Activated B cell treated with CpG ODN at 0.5 μM for 24 hours (primary cell): ENCODE data around the gene GJA10. TPM values are rescaled to one million over a fixed set of nuclear protein-coding genes. Genes with fewer than 3 reads are reported as not detected.

ENCODE experiments used
- ATAC-seq: fragments of 200-7000 bp; cut with Tn5 transposase; one replicate; pipeline ENCODE4 v1.10.0; 2021; ENCODE audit warnings: low read depth, mild to moderate bottlenecking, moderate library complexity
- CTCF ChIA-PET: fragments of 350-600 bp; sonication (Branson Sonifier 250); formaldehyde crosslinking; loops from one replicate; lab custom pipeline; 2021; ENCODE audit warnings: antibody characterized with exemption; lab: Charles Lee
- POLR2A ChIA-PET: fragments of 350-600 bp; sonication (Branson Sonifier 250); formaldehyde crosslinking; loops from one replicate; lab custom pipeline; 2021; ENCODE audit warnings: antibody characterized with exemption; lab: Charles Lee
- DNase-seq: peaks from one replicate; pipeline ENCODE4 v3.0.0; 2022
- H3K27ac Mint-ChIP-seq: one replicate; pipeline ENCODE4 v1.8.0; 2020; ENCODE audit warnings: mixed read lengths
- H3K27me3 Mint-ChIP-seq: one replicate; pipeline ENCODE4 v1.8.0; 2021; ENCODE audit warnings: mixed read lengths
- H3K36me3 Mint-ChIP-seq: one replicate; pipeline ENCODE4 v1.8.0; 2021; ENCODE audit warnings: low read depth, mixed read lengths
- H3K4me1 Mint-ChIP-seq: one replicate; pipeline ENCODE4 v1.8.0; 2021; ENCODE audit warnings: mixed read lengths
- H3K4me3 Mint-ChIP-seq: one replicate; pipeline ENCODE4 v1.8.0; 2020; ENCODE audit warnings: mild to moderate bottlenecking, mixed read lengths
- H3K9me3 Mint-ChIP-seq: one replicate; pipeline ENCODE4 v1.8.0; 2020; ENCODE audit warnings: mixed read lengths
- intact Hi-C: fragments of 100-400 bp; cut with micrococcal nuclease; formaldehyde crosslinking; loops from one replicate; pipeline ENCODE4 v1.15.1; 2024
- total RNA-seq: library from RNA; stranded (reverse); gene quantifications from 2 replicates; pipeline ENCODE4 v1.2.3, GENCODE V29; 2022
- TF ChIP-seq, protein P1 (sequence below): fragments of 200-600 bp; IDR thresholded peaks from one replicate; pipeline ENCODE4 v1.8.0; 2022; ENCODE audit warnings: antibody characterized with exemption, mild to moderate bottlenecking

GJA10 gene
- total RNA-seq, 1 donor from 2014 or later: not detected

DNA sequence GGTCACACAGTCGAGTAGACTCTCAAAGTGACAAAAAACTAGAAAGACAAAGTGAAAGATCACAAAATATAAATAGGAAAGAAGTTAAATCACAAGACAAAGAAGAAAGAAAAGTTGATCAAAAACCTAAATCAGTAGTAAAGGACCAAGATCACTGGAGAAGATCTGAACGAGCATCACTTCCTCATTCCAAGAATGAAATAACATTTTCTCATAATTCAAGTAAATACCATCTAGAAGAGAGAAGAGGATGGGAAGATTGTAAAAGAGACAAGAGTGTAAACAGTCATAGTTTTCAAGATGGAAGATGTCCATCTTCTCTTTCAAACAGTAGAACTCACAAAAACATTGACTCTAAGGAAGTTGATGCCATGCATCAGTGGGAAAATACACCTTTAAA is 31.6 kb upstream of the GJA10 start:
- peak overlapping the region; percentile 40 for H3K4me3 Mint-ChIP-seq
- H3K36me3 Mint-ChIP-seq: peaks cover 66% of the 10 kb centered on the region
- ChIA-PET CTCF (no interaction called here), POLR2A (interaction anchor here (1.4 kb wide), 1 partner anchor 43 kb away, joined by 6 read pairs; the partner anchor contains the start of gene MDN1)
- peak overlapping the region; percentile 61 for H3K27ac Mint-ChIP-seq
- no peaks in the 10 kb centered on the region for H3K9me3 Mint-ChIP-seq
- TF ChIP-seq, protein P1, sequence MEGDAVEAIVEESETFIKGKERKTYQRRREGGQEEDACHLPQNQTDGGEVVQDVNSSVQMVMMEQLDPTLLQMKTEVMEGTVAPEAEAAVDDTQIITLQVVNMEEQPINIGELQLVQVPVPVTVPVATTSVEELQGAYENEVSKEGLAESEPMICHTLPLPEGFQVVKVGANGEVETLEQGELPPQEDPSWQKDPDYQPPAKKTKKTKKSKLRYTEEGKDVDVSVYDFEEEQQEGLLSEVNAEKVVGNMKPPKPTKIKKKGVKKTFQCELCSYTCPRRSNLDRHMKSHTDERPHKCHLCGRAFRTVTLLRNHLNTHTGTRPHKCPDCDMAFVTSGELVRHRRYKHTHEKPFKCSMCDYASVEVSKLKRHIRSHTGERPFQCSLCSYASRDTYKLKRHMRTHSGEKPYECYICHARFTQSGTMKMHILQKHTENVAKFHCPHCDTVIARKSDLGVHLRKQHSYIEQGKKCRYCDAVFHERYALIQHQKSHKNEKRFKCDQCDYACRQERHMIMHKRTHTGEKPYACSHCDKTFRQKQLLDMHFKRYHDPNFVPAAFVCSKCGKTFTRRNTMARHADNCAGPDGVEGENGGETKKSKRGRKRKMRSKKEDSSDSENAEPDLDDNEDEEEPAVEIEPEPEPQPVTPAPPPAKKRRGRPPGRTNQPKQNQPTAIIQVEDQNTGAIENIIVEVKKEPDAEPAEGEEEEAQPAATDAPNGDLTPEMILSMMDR: no peak
- peaks cover 18% of the 10 kb centered on the region for H3K4me1 Mint-ChIP-seq
- DNase-seq (no peak), ATAC-seq (no peak)
- H3K27me3 Mint-ChIP-seq: no peaks in the 10 kb centered on the region
- intact Hi-C loops: no loop called here

DNA sequence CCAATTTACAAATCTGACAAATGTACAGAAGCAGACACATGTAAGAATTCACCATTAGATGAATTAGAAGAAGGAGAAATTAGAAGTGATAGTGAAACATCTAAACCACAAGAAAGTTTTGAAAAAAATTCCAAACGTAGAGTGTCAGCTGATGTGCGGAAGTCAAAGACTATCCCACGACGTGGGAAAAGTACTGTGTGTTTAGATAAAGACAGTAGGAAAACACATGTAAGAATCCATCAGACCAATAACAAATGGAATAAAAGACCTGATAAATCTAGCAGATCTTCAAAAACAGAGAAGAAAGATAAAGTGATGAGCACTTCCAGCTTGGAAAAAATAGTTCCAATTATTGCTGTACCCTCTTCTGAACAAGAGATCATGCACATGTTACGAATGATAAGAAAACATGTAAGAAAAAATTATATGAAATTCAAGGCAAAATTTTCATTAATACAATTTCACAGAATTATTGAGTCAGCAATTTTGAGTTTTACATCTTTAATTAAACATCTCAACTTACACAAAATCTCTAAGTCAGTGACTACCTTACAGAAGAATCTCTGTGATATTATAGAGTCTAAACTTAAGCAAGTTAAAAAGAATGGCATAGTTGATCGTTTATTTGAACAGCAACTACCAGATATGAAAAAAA is 28.1 kb upstream of the GJA10 start:
- ChIA-PET CTCF (no interaction called here), POLR2A (interaction anchor here (0.6 kb wide), 1 partner anchor 9 kb away, joined by 4 read pairs; no protein-coding TSS in a partner anchor)
- ATAC-seq: no peak
- TF ChIP-seq, protein P1: no peak
- Mint-ChIP-seq H3K4me1 (peaks cover 20% of the 10 kb centered on the region), H3K9me3 (no peaks in the 10 kb centered on the region), H3K36me3 (peaks cover 68% of the 10 kb centered on the region), H3K27me3 (no peaks in the 10 kb centered on the region), H3K27ac (no peak overlapping the region), H3K4me3 (no peak overlapping the region)
- intact Hi-C loops: no loop called here
- no peak for DNase-seq

DNA sequence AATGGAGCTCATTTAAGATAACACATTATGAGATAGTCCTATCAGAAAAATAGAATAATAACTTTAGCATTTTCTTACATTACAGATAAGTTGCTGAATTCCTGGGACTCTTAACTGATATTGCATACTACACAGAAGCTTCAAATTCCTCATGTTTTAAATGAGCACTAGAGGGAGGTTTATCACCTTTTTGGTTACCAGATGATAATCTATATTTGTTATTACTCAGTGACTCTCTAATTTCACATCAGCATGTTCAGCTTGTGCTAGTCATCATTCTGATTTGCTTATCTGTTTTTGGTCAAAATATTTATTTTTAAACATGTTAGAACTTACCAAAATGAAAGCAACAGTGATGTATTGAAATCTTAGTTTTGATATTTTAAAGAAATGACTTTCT is 20.5 kb upstream of the GJA10 start:
- CTCF ChIA-PET: interaction anchor here (1.0 kb wide), 1 partner anchor 605 kb away, joined by 3 read pairs; no protein-coding TSS in a partner anchor
- Mint-ChIP-seq H3K4me1 (peaks cover 4% of the 10 kb centered on the region), H3K27me3 (no peaks in the 10 kb centered on the region), H3K9me3 (no peaks in the 10 kb centered on the region), H3K27ac (no peak overlapping the region), H3K36me3 (peaks cover 31% of the 10 kb centered on the region), H3K4me3 (no peak overlapping the region)
- intact Hi-C loops: no loop called here
- DNase-seq: no peak
- POLR2A ChIA-PET: no interaction called here
- TF ChIP-seq, protein P1: no peak
- no peak for ATAC-seq

DNA sequence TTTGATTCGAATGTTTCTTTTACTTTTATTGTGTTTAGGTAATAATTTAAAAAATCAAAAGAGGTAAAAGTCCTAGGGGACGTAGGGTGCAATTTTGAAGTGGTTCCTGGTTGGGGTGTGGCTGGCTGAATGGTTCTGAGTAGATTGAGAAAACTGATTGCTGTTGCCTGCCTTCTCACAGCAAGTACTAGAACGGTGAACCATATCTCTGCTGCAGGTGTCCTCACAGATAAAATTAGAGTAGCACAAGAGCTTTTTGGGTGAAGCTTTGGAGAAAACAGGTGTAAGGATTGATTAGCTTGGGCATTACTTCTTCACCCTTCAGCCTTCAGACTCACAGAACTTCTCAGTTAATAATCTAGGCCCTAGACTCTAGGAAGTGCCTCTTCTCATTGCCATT is 19.8 kb upstream of the GJA10 start:
- Mint-ChIP-seq H3K9me3 (no peaks in the 10 kb centered on the region), H3K4me1 (peaks cover 2% of the 10 kb centered on the region), H3K4me3 (no peak overlapping the region), H3K27me3 (no peaks in the 10 kb centered on the region), H3K36me3 (peaks cover 28% of the 10 kb centered on the region), H3K27ac (no peak overlapping the region)
- intact Hi-C loops: no loop called here
- ChIA-PET POLR2A (no interaction called here), CTCF (no interaction called here)
- ATAC-seq (no peak), DNase-seq (no peak)
- TF ChIP-seq, protein P1: no peak

DNA sequence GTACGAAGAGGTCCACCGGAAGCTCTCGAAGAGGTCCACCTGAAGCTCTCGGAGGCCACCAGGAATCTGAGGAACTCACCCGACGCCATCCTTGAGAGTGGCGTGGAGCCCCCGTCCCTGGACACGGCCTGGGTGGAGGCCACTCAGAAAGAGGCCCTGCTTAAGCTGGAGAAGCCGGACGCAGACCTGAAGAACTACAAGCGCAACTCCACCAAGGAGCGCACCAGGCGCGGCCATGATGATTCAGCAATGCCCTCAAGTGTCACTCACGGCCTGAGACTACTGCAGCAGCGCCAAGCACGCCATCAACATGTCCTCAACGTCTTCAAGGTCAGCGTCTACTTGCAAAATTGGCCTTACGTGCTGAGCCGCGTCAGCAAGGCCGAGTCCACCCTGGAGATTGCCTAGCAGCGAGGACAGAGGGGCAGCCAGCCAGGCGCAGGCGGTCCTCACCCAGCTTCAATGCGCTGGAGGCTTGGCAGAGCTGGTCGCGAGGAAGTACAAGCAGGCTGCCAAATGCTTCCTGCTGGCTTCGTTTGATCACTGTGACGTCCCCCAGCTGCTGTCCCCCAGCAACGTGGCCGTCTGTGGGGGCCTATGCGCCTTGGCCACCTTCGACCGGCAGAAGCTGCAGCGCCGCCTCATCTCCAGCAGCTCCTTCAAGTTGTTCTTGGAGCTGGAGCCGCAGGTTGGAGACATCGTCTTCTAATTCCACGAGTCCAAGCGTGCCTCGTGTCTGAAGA is 7.7 kb upstream of the GJA10 start:
- Mint-ChIP-seq H3K4me3 (no peak overlapping the region), H3K4me1 (peaks cover 7% of the 10 kb centered on the region), H3K27me3 (peaks cover 10% of the 10 kb centered on the region), H3K9me3 (no peaks in the 10 kb centered on the region), H3K27ac (no peak overlapping the region), H3K36me3 (no peaks in the 10 kb centered on the region)
- intact Hi-C loops: loop anchor here (2.0 kb wide), 1 partner anchor 14 kb away; no protein-coding TSS in a partner anchor
- ChIA-PET CTCF (no interaction called here), POLR2A (no interaction called here)
- TF ChIP-seq, protein P1: no peak
- ATAC-seq: no peak
- no peak for DNase-seq
